ENCODE results near the gene PELO. TPM values are rescaled to one million over a fixed set of nuclear protein-coding genes. Genes with fewer than 3 reads are reported as not detected.

The PELO gene
- total and polyA plus RNA-seq, 3 donors from 2014 or later, result 9.0 to 10.6 (median 9.4) TPM

Other genes starting within 250 kb of the PELO start
- gene ITGA1, start within 50 bp of the PELO start, total RNA-seq, result 1 to 10 TPM; 7.3 to 8.1 TPM
- gene ITGA1, start within 50 bp of the PELO start, polyA plus RNA-seq (ENCODE audit: insufficient read depth, low read depth, low replicate concordance), result 7.5 TPM
- gene ITGA2, start 201.4 kb downstream of the PELO start, total RNA-seq, result 1 to 10 TPM; 1.0 to 1.7 TPM
- gene ITGA2, start 201.4 kb downstream of the PELO start, polyA plus RNA-seq (ENCODE audit: insufficient read depth, low read depth, low replicate concordance), result 0.90 TPM

Data from testis (tissue), 3 donors.